Measurements from ENCODE around the gene CEP72.
"Not testable (repeated sequence)": the region's sequence is repeated elsewhere in the genome, so short reads cannot be mapped to it uniquely, and the experiment has no call there.

Gene CEP72

DNA sequence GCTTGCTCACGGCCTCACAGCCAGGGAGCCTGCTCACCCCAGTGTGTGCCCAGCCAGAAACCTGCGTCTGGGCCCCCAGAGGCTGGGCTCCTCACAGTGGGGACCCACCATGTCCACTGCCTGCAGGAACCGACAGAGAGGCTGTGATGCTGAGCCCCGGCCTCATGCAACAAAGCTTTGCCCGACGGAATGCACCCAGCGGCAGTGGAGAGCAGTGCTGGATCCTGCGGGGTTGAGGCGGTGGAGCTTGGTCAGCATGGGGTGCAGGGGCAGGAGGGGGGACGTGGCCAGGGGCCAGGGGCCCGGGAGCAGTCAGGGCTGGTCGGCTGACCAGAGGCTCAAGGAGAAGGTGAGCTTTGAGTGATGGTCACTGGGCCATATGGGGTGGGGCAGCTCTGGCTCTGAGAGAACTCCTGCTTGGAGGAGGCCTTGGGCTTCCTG, 7.7 kb upstream of the CEP72 start:
- no peak for ATAC-seq
- TF ChIP-seq BACH2 (CRISPR knock-in tag; IDR thresholded peaks at IDR 0.05; ENCODE audit: borderline replicate concordance) = no peak
- no peak for TF ChIP-seq ISL1 (CRISPR knock-in tag; IDR thresholded peaks at IDR 0.05)
- TF ChIP-seq PATZ1 (CRISPR knock-in tag; IDR thresholded peaks at IDR 0.05; ENCODE audit: borderline replicate concordance) = no peak
- TF ChIP-seq ZNF70 (CRISPR knock-in tag; IDR thresholded peaks at IDR 0.05) = no peak
- TF ChIP-seq ZC3H10 (CRISPR knock-in tag; IDR thresholded peaks at IDR 0.05) = no peak
- TF ChIP-seq, protein P1, sequence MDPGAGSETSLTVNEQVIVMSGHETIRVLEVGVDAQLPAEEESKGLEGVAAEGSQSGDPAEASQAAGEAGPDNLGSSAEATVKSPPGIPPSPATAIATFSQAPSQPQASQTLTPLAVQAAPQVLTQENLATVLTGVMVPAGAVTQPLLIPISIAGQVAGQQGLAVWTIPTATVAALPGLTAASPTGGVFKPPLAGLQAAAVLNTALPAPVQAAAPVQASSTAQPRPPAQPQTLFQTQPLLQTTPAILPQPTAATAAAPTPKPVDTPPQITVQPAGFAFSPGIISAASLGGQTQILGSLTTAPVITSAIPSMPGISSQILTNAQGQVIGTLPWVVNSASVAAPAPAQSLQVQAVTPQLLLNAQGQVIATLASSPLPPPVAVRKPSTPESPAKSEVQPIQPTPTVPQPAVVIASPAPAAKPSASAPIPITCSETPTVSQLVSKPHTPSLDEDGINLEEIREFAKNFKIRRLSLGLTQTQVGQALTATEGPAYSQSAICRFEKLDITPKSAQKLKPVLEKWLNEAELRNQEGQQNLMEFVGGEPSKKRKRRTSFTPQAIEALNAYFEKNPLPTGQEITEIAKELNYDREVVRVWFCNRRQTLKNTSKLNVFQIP (CRISPR knock-in tag; IDR thresholded peaks at IDR 0.05; ENCODE audit: borderline replicate concordance, low read depth) = no peak
- TF ChIP-seq, protein P2, sequence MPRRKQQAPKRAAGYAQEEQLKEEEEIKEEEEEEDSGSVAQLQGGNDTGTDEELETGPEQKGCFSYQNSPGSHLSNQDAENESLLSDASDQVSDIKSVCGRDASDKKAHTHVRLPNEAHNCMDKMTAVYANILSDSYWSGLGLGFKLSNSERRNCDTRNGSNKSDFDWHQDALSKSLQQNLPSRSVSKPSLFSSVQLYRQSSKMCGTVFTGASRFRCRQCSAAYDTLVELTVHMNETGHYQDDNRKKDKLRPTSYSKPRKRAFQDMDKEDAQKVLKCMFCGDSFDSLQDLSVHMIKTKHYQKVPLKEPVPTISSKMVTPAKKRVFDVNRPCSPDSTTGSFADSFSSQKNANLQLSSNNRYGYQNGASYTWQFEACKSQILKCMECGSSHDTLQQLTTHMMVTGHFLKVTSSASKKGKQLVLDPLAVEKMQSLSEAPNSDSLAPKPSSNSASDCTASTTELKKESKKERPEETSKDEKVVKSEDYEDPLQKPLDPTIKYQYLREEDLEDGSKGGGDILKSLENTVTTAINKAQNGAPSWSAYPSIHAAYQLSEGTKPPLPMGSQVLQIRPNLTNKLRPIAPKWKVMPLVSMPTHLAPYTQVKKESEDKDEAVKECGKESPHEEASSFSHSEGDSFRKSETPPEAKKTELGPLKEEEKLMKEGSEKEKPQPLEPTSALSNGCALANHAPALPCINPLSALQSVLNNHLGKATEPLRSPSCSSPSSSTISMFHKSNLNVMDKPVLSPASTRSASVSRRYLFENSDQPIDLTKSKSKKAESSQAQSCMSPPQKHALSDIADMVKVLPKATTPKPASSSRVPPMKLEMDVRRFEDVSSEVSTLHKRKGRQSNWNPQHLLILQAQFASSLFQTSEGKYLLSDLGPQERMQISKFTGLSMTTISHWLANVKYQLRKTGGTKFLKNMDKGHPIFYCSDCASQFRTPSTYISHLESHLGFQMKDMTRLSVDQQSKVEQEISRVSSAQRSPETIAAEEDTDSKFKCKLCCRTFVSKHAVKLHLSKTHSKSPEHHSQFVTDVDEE (CRISPR knock-in tag; IDR thresholded peaks at IDR 0.05) = no peak
- TF ChIP-seq ZNF8 (CRISPR knock-in tag; IDR thresholded peaks at IDR 0.05) = no peak
- TF ChIP-seq TCF4 (CRISPR knock-in tag; IDR thresholded peaks at IDR 0.05; ENCODE audit: borderline replicate concordance) = no peak
- TF ChIP-seq TOX (CRISPR knock-in tag; IDR thresholded peaks at IDR 0.05; ENCODE audit: borderline replicate concordance) = no peak
- TF ChIP-seq OSR1 (CRISPR knock-in tag; IDR thresholded peaks at IDR 0.05) = no peak
- TF ChIP-seq, protein P3, sequence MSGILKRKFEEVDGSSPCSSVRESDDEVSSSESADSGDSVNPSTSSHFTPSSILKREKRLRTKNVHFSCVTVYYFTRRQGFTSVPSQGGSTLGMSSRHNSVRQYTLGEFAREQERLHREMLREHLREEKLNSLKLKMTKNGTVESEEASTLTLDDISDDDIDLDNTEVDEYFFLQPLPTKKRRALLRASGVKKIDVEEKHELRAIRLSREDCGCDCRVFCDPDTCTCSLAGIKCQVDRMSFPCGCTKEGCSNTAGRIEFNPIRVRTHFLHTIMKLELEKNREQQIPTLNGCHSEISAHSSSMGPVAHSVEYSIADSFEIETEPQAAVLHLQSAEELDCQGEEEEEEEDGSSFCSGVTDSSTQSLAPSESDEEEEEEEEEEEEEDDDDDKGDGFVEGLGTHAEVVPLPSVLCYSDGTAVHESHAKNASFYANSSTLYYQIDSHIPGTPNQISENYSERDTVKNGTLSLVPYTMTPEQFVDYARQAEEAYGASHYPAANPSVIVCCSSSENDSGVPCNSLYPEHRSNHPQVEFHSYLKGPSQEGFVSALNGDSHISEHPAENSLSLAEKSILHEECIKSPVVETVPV (CRISPR knock-in tag; IDR thresholded peaks at IDR 0.05) = no peak
- no peak for TF ChIP-seq ARNTL (CRISPR knock-in tag; IDR thresholded peaks at IDR 0.05; ENCODE audit: borderline replicate concordance, low read depth)
- no peak for TF ChIP-seq ZNF565 (CRISPR knock-in tag; conservative IDR thresholded peaks at IDR 0.05; ENCODE audit: low read depth)
- TF ChIP-seq PPARA (CRISPR knock-in tag; IDR thresholded peaks at IDR 0.05; ENCODE audit: borderline replicate concordance) = no peak
- no peak for TF ChIP-seq RARB (CRISPR knock-in tag; IDR thresholded peaks at IDR 0.05)
- no peak for TF ChIP-seq ESRRG (CRISPR knock-in tag; IDR thresholded peaks at IDR 0.05)
- TF ChIP-seq, protein P4, sequence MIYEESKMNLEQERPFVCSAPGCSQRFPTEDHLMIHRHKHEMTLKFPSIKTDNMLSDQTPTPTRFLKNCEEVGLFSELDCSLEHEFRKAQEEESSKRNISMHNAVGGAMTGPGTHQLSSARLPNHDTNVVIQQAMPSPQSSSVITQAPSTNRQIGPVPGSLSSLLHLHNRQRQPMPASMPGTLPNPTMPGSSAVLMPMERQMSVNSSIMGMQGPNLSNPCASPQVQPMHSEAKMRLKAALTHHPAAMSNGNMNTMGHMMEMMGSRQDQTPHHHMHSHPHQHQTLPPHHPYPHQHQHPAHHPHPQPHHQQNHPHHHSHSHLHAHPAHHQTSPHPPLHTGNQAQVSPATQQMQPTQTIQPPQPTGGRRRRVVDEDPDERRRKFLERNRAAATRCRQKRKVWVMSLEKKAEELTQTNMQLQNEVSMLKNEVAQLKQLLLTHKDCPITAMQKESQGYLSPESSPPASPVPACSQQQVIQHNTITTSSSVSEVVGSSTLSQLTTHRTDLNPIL (CRISPR knock-in tag; IDR thresholded peaks at IDR 0.05; ENCODE audit: low read depth) = no peak

DNA sequence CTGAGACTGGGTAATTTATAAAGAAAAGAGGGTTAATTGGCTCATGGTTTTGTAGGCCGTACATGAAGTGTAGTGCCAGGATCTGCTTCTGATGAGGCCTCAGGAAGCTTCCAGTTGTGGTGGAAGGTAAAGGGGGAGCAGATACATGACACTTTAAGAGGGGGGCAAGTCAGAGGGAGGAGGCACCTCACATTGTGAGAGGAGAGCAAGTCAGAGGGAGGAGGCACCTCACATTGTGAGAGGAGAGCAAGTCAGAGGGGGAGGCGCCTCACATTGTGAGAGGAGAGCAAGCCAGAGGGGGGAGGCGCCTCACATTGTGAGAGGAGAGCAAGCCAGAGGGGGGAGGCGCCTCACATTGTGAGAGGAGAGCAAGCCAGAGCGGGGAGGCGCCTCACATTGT, 7.0 kb upstream of the CEP72 start:
- ATAC-seq = not testable (repeated sequence)

- ATAC-seq = no peak
- TF ChIP-seq BACH2 (CRISPR knock-in tag; IDR thresholded peaks at IDR 0.05; ENCODE audit: borderline replicate concordance) = no peak
- no peak for TF ChIP-seq SNAI2 (CRISPR knock-in tag; IDR thresholded peaks at IDR 0.05)
- TF ChIP-seq, protein P3 (CRISPR knock-in tag; IDR thresholded peaks at IDR 0.05) = no peak
- no peak for TF ChIP-seq OSR1 (CRISPR knock-in tag; IDR thresholded peaks at IDR 0.05)
- no peak for TF ChIP-seq PATZ1 (CRISPR knock-in tag; IDR thresholded peaks at IDR 0.05; ENCODE audit: borderline replicate concordance)
- no peak for TF ChIP-seq TCF4 (CRISPR knock-in tag; IDR thresholded peaks at IDR 0.05; ENCODE audit: borderline replicate concordance)
- no peak for TF ChIP-seq ZNF70 (CRISPR knock-in tag; IDR thresholded peaks at IDR 0.05)
- TF ChIP-seq ISL1 (CRISPR knock-in tag; IDR thresholded peaks at IDR 0.05) = no peak
- no peak for TF ChIP-seq CSDC2 (CRISPR knock-in tag; IDR thresholded peaks at IDR 0.05)
- TF ChIP-seq, protein P1 (CRISPR knock-in tag; IDR thresholded peaks at IDR 0.05; ENCODE audit: borderline replicate concordance, low read depth) = no peak
- TF ChIP-seq ZC3H10 (CRISPR knock-in tag; IDR thresholded peaks at IDR 0.05) = no peak
- TF ChIP-seq RARB (CRISPR knock-in tag; IDR thresholded peaks at IDR 0.05) = no peak
- TF ChIP-seq PPARA (CRISPR knock-in tag; IDR thresholded peaks at IDR 0.05; ENCODE audit: borderline replicate concordance) = no peak
- TF ChIP-seq ZNF565 (CRISPR knock-in tag; conservative IDR thresholded peaks at IDR 0.05; ENCODE audit: low read depth) = no peak
Observed at GRCh38 chr5:606061-606460, 6.1 kb upstream of the CEP72 start.

Measured in SK-N-SH treated with all-trans-retinoic acid at 6 μM for 48 hours (cell line).